Liver (tissue), 9 donors: ENCODE measurements around the gene EGFLAM. TPM values are rescaled to one million over a fixed set of nuclear protein-coding genes. Genes with fewer than 3 reads are reported as not detected.

Source experiments
- DNase-seq: peaks from one replicate; pipeline ENCODE4 v3.0.0-alpha.2; 2017; ENCODE audit warnings: low spot score
- H3K27ac ChIP-seq, 2 donors: one replicate each; pipeline ENCODE4 v1.7.0; 2013; ENCODE audit warnings: inconsistent platforms in 2 of 2, low read length in 2 of 2, control low read depth in 1 of 2, low read depth in 1 of 2, mild to moderate bottlenecking in 1 of 2
- H3K27me3 ChIP-seq, 4 donors: one replicate each; pipeline versions ENCODE4 v1.6.1 to v1.7.0; 2013; ENCODE audit warnings: low read length in 3 of 4, inconsistent platforms in 1 of 4, mild to moderate bottlenecking in 1 of 4, moderate library complexity in 1 of 4; ENCODE audit not compliant: control insufficient read depth in 4 of 4, insufficient read depth in 4 of 4
- H3K36me3 ChIP-seq, 4 donors: one replicate each; pipeline versions ENCODE4 v1.6.1 to v1.7.0; 2013; ENCODE audit warnings: low read length in 3 of 4, mild to moderate bottlenecking in 3 of 4, low read depth in 1 of 4, moderate library complexity in 1 of 4; ENCODE audit not compliant: control insufficient read depth in 4 of 4, insufficient read depth in 3 of 4
- H3K4me1 ChIP-seq, 4 donors: one replicate each; pipeline versions ENCODE4 v1.6.1 to v1.7.0; 2013; ENCODE audit warnings: low read length in 3 of 4, mild to moderate bottlenecking in 3 of 4, moderate library complexity in 1 of 4; ENCODE audit not compliant: control insufficient read depth in 4 of 4, insufficient read depth in 4 of 4
- H3K4me3 ChIP-seq, 3 donors: one replicate each; pipeline versions ENCODE4 v1.6.1 to v1.7.0; 2013; ENCODE audit warnings: low read length in 3 of 3, control low read depth in 1 of 3, low read depth in 1 of 3, mild to moderate bottlenecking in 1 of 3
- H3K9ac ChIP-seq, 2 donors: one replicate each; pipeline ENCODE4 v1.7.0; 2013; ENCODE audit warnings: low read length in 2 of 2, mild to moderate bottlenecking in 2 of 2, moderate library complexity in 2 of 2, control low read depth in 1 of 2, low read depth in 1 of 2
- H3K9me3 ChIP-seq, 4 donors: one replicate each; pipeline versions ENCODE4 v1.6.1 to v1.7.0; 2013; ENCODE audit warnings: low read length in 3 of 4; ENCODE audit not compliant: control insufficient read depth in 4 of 4
- ATF3 ChIP-seq: IDR thresholded peaks from 2 replicates; pipeline ENCODE4 v1.6.1; 2016; ENCODE audit warnings: antibody characterized with exemption
- EGR1 ChIP-seq, 2 donors: IDR thresholded peaks; 2 replicates each; pipeline ENCODE4 v1.6.1; 2016 to 2018; ENCODE audit warnings: antibody characterized with exemption in 2 of 2, low read depth in 2 of 2
- FOXA1 ChIP-seq: IDR thresholded peaks from 2 replicates; pipeline ENCODE4 v1.6.1; 2016; ENCODE audit warnings: antibody characterized with exemption
- FOXA2 ChIP-seq: IDR thresholded peaks from 2 replicates; pipeline ENCODE4 v1.6.1; 2016; ENCODE audit warnings: antibody characterized with exemption
- GABPA ChIP-seq, 2 donors: IDR thresholded peaks in 1 of 2; conservative IDR thresholded peaks in 1 of 2; 2 replicates each; pipeline ENCODE4 v1.6.1; 2016; ENCODE audit warnings: antibody characterized with exemption in 2 of 2, mild to moderate bottlenecking in 1 of 2, moderate library complexity in 1 of 2
- HNF4A ChIP-seq, 2 donors: conservative IDR thresholded peaks; 2 replicates each; pipeline ENCODE4 v1.6.1; 2016; ENCODE audit warnings: antibody characterized with exemption in 2 of 2, mild to moderate bottlenecking in 2 of 2
- HNF4G ChIP-seq: IDR thresholded peaks from 2 replicates; pipeline ENCODE4 v1.6.1; 2016; ENCODE audit warnings: antibody characterized with exemption
- JUND ChIP-seq, 2 donors: IDR thresholded peaks; 2 replicates each; pipeline ENCODE4 v1.6.1; 2016; ENCODE audit warnings: antibody characterized with exemption in 2 of 2
- NR2F2 ChIP-seq: IDR thresholded peaks from 2 replicates; pipeline ENCODE4 v1.6.1; 2016; ENCODE audit warnings: antibody characterized with exemption
- RAD21 ChIP-seq, 2 donors: IDR thresholded peaks; 2 replicates each; pipeline ENCODE4 v1.6.1; 2016; ENCODE audit warnings: antibody characterized with exemption in 2 of 2, mild to moderate bottlenecking in 2 of 2
- REST ChIP-seq: IDR thresholded peaks from 2 replicates; pipeline ENCODE4 v1.6.1; 2016; ENCODE audit warnings: antibody characterized with exemption, mild to moderate bottlenecking
- RXRA ChIP-seq, 2 donors: IDR thresholded peaks; 2 replicates each; pipeline ENCODE4 v1.6.1; 2017 to 2018; ENCODE audit warnings: antibody characterized with exemption in 2 of 2, mild to moderate bottlenecking in 1 of 2
- SP1 ChIP-seq: IDR thresholded peaks from 2 replicates; pipeline ENCODE4 v1.6.1; 2018; ENCODE audit warnings: antibody characterized with exemption, mild to moderate bottlenecking
- TAF1 ChIP-seq: conservative IDR thresholded peaks from 2 replicates; pipeline ENCODE4 v1.6.1; 2016; ENCODE audit warnings: antibody characterized with exemption, mild to moderate bottlenecking
- YY1 ChIP-seq: IDR thresholded peaks from 2 replicates; pipeline ENCODE4 v1.6.1; 2016; ENCODE audit warnings: antibody characterized with exemption, mild to moderate bottlenecking
- ZBTB33 ChIP-seq: IDR thresholded peaks from 2 replicates; pipeline ENCODE4 v1.6.1; 2016; ENCODE audit warnings: antibody characterized with exemption
- WGBS: extraction: QIAGEN DNeasy Blood & Tissue Kit; methylation state at CpG from one replicate; pipeline ENCODE4 v1.1.7; 2013; 5-methylcytosine and 5-hydroxymethylcytosine counted together
- polyA plus RNA-seq, 2 donors: library from polyadenylated mRNA; stranded (reverse) in 1 of 2; unstranded in 1 of 2; fragments of 200-250 nt in 1 of 2; fragments of >200 nt in 1 of 2; fragmentation: Nextera tagmentation in 1 of 2; extraction: Ambion mirVana in 1 of 2; gene quantifications; one replicate each; pipeline versions ENCODE4 v1.2.1 to v1.2.3, GENCODE V29; 2013 to 2015
- total RNA-seq, 2 donors: library from RNA; depleted of rRNA; stranded (reverse); fragments of >200 nt; gene quantifications; one replicate each; pipeline ENCODE4 v1.2.3, GENCODE V29; 2014
- TF ChIP-seq, protein P1 (sequence below): IDR thresholded peaks from 2 replicates; pipeline ENCODE4 v1.6.1; 2016; ENCODE audit warnings: antibody characterized with exemption
- TF ChIP-seq, protein P2 (sequence below): fragments of 150-350 bp; IDR thresholded peaks from 2 replicates; pipeline ENCODE4 v1.5.1; 2017; ENCODE audit warnings: improper control_type of control experiment, low read depth, low read length; ENCODE audit not compliant: missing input control
- donor health status: healthy.
- donor health status: healthy.
- donor health status: healthy.
- donor health status: healthy.
- donor health status: healthy.

The EGFLAM gene
- total and polyA plus RNA-seq, 4 donors: 1.1 to 4.9 (median 1.9) TPM

DNA sequence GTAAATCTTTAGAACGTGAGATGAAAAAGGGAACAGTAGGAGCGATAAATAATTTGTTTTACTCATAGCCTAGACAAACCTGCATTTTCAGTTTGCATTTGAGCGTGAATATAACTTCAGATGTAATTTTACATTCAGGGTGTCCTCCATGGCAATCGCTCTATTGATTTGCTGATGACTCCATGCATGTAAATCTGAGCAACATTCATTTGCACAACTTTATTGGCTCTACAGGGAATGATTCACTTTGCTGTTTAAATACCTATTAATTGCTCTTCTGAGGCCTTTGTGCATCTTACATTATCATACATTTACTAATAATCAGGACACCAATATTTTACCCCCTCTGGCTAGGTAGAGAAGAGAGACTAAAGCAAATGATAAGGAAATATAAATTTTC, 122.2 kb downstream of the EGFLAM start:
- Histone ChIP-seq H3K9me3 (no peaks in the 10 kb centered on the region), H3K27ac (no peak overlapping the region), H3K4me3 (no peak overlapping the region), H3K36me3 (no peaks in the 10 kb centered on the region), H3K9ac (no peak overlapping the region), H3K27me3 (no peaks in the 10 kb centered on the region), H3K4me1 (no peaks in the 10 kb centered on the region)
- DNase-seq: no peak
- TF ChIP-seq FOXA2 (no peak), HNF4G (no peak), TAF1 (no peak), SP1 (no peak), HNF4A (conservative IDR thresholded peaks at IDR 0.05) (no peak), FOXA1 (no peak), JUND (IDR thresholded peaks at IDR 0.05) (no peak), GABPA (IDR thresholded peaks at IDR 0.05 in 1 of 2, conservative IDR thresholded peaks at IDR 0.05 in 1 of 2) (no peak), RXRA (IDR thresholded peaks at IDR 0.05) (no peak)
- TF ChIP-seq, protein P1, sequence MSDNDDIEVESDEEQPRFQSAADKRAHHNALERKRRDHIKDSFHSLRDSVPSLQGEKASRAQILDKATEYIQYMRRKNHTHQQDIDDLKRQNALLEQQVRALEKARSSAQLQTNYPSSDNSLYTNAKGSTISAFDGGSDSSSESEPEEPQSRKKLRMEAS: no peak
- WGBS: 90% methylated on average over 4 of the region's 4 CpGs

DNA sequence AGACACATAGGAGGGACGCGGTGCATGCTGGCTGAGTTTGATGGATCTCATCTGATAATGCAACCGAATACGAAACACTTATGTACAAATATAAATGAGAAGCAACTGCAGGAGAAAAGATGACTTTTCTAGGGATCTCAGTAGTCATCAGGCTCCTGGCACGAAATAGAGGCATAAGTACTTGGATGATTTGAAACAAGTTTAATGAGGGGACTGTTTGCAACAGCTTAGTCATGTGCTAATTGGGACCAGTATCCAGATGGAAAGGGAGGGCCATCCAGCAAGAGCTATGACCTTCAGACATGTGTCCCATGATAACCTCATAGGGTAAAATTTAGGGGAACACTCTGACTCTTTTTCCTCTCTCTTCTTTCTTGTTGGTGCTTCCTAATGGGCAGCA, 123.0 kb downstream of the EGFLAM start:
- no peak for DNase-seq
- WGBS: 89% methylated on average over 5 of the region's 5 CpGs
- H3K9me3 ChIP-seq: no peaks in the 10 kb centered on the region
- H3K27ac ChIP-seq: no peak overlapping the region
- no peaks in the 10 kb centered on the region for H3K4me1 ChIP-seq
- no peak overlapping the region for H3K4me3 ChIP-seq
- no peaks in the 10 kb centered on the region for H3K27me3 ChIP-seq
- no peaks in the 10 kb centered on the region for H3K36me3 ChIP-seq
- H3K9ac ChIP-seq: no peak overlapping the region
- TF ChIP-seq, protein P1: no peak
- no peak for TF ChIP-seq NR2F2
- no peak for TF ChIP-seq HNF4G
- no peak for TF ChIP-seq REST
- no peak for TF ChIP-seq JUND (IDR thresholded peaks at IDR 0.05)
- TF ChIP-seq YY1: no peak
- no peak for TF ChIP-seq RXRA (IDR thresholded peaks at IDR 0.05)
- TF ChIP-seq FOXA1: no peak
- no peak for TF ChIP-seq GABPA (IDR thresholded peaks at IDR 0.05 in 1 of 2, conservative IDR thresholded peaks at IDR 0.05 in 1 of 2)
- TF ChIP-seq EGR1 (IDR thresholded peaks at IDR 0.05; ENCODE audit: low read depth in 2 of 2): no peak
- TF ChIP-seq ATF3: no peak
- TF ChIP-seq RAD21 (IDR thresholded peaks at IDR 0.05): no peak
- TF ChIP-seq ZBTB33: no peak
- TF ChIP-seq HNF4A (conservative IDR thresholded peaks at IDR 0.05): no peak
- TF ChIP-seq, protein P2, sequence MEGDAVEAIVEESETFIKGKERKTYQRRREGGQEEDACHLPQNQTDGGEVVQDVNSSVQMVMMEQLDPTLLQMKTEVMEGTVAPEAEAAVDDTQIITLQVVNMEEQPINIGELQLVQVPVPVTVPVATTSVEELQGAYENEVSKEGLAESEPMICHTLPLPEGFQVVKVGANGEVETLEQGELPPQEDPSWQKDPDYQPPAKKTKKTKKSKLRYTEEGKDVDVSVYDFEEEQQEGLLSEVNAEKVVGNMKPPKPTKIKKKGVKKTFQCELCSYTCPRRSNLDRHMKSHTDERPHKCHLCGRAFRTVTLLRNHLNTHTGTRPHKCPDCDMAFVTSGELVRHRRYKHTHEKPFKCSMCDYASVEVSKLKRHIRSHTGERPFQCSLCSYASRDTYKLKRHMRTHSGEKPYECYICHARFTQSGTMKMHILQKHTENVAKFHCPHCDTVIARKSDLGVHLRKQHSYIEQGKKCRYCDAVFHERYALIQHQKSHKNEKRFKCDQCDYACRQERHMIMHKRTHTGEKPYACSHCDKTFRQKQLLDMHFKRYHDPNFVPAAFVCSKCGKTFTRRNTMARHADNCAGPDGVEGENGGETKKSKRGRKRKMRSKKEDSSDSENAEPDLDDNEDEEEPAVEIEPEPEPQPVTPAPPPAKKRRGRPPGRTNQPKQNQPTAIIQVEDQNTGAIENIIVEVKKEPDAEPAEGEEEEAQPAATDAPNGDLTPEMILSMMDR: no peak
- no peak for TF ChIP-seq FOXA2
- no peak for TF ChIP-seq SP1
- no peak for TF ChIP-seq TAF1
